HCT116 (cell line): ENCODE measurements around the gene PLEKHA5.

ENCODE experiments used
- ATF3 ChIP-seq: IDR thresholded peaks from 2 replicates; pipeline ENCODE4 v1.6.1; 2012
- CBX3 ChIP-seq: IDR thresholded peaks from 2 replicates; pipeline ENCODE4 v1.6.1; 2012; ENCODE audit warnings: low read depth
- CTCF ChIP-seq, 3 experiments: fragments of 200-600 bp in 1 of 3; sonication (generic) in 1 of 3; IDR thresholded peaks in 2 of 3; conservative IDR thresholded peaks in 1 of 3; 2 replicates each; pipeline ENCODE4 v1.5.1; 2012 to 2017; ENCODE audit warnings: low read depth in 2 of 3, low read length in 2 of 3, antibody characterized with exemption in 1 of 3, borderline replicate concordance in 1 of 3, control low read depth in 1 of 3, mild to moderate bottlenecking in 1 of 3, mixed read lengths in 1 of 3, mixed run types in 1 of 3, moderate library complexity in 1 of 3; ENCODE audit not compliant: insufficient read depth in 1 of 3
- EZH2phosphoT487 ChIP-seq: fragments of 200-600 bp; IDR thresholded peaks from 2 replicates; pipeline ENCODE4 v1.6.1; 2018; ENCODE audit warnings: antibody characterized with exemption, borderline replicate concordance
- MAX ChIP-seq: IDR thresholded peaks from 2 replicates; pipeline ENCODE4 v1.6.1; 2012
- POLR2A ChIP-seq: IDR thresholded peaks from 2 replicates; pipeline ENCODE4 v1.7.0; 2011; ENCODE audit warnings: borderline replicate concordance; ENCODE audit not compliant: insufficient read depth, insufficient read length; ENCODE audit errors: extremely low read depth
- REST ChIP-seq: IDR thresholded peaks from 2 replicates; pipeline ENCODE4 v1.6.1; 2012; ENCODE audit warnings: low read depth
- SIN3A ChIP-seq: IDR thresholded peaks from 2 replicates; pipeline ENCODE4 v1.6.1; 2012; ENCODE audit warnings: low read depth
- YY1 ChIP-seq: IDR thresholded peaks from 2 replicates; pipeline ENCODE4 v1.6.1; 2011; ENCODE audit warnings: low read length, low read depth, moderate library complexity, mild to moderate bottlenecking; ENCODE audit not compliant: insufficient replicate concordance; ENCODE audit errors: extremely low read depth
- ZBTB33 ChIP-seq: IDR thresholded peaks from 2 replicates; pipeline ENCODE4 v1.6.1; 2011; ENCODE audit warnings: mild to moderate bottlenecking, low read length, moderate library complexity; ENCODE audit not compliant: insufficient replicate concordance; ENCODE audit errors: extremely low read depth

GRCh38 chr12:19299765-19300164, 170.2 kb downstream of the PLEKHA5 start:
- TF ChIP-seq CTCF (IDR thresholded peaks at IDR 0.05 in 2 of 3, conservative IDR thresholded peaks at IDR 0.05 in 1 of 3; ENCODE audit: borderline replicate concordance in 1 of 3, insufficient read depth in 1 of 3, low read depth in 2 of 3, low read length in 2 of 3): no peak
- TF ChIP-seq REST: no peak
- no peak for TF ChIP-seq SIN3A
- TF ChIP-seq EZH2phosphoT487: no peak
- TF ChIP-seq YY1: no peak
- no peak for TF ChIP-seq CBX3
- TF ChIP-seq MAX: no peak
- no peak for TF ChIP-seq POLR2A
- TF ChIP-seq ATF3: no peak
- no peak for TF ChIP-seq ZBTB33
